ENCODE measurements around the gene SORBS2.

Gene SORBS2

DNA sequence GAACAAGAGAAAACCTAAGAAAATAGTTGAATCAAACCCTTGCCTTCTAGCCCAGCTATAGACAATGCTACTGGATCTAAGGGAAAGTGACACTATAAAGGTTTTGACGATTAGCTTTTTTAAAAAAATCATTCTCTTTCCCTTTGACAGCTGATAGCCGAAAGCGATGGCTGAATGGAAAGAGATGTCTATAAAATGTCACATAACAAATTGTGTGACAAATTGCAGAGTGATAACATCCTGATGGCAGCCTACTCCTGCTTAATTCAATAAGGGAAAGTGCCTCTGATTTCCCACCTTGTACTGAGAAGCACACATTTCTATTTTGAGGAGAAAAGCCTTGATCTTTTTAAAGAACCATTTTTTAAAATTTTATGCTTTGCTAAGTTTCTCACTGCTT lies 114.5 kb downstream of the SORBS2 start:
- no peak for DNase-seq (ENCODE audit: low read depth)
- TF ChIP-seq CTCF (conservative IDR thresholded peaks at IDR 0.05; ENCODE audit: low read depth, low read length) = no peak
- no peak overlapping the region for H3K4me3 ChIP-seq (ENCODE audit: low read depth, low read length)

GRCh38 chr4:185695743-185696142 lies 116.3 kb downstream of the SORBS2 start:
- no peak for TF ChIP-seq CTCF (conservative IDR thresholded peaks at IDR 0.05; ENCODE audit: low read depth, low read length)
- no peak for DNase-seq (ENCODE audit: low read depth)
- H3K4me3 ChIP-seq (ENCODE audit: low read depth, low read length) = no peak overlapping the region

- no peak for DNase-seq (ENCODE audit: low read depth)
- no peak for TF ChIP-seq CTCF (conservative IDR thresholded peaks at IDR 0.05; ENCODE audit: low read depth, low read length)
- no peak overlapping the region for H3K4me3 ChIP-seq (ENCODE audit: low read depth, low read length)
These were observed 118.3 kb downstream of the SORBS2 start for GRCh38 chr4:185693548-185694215.

DNA sequence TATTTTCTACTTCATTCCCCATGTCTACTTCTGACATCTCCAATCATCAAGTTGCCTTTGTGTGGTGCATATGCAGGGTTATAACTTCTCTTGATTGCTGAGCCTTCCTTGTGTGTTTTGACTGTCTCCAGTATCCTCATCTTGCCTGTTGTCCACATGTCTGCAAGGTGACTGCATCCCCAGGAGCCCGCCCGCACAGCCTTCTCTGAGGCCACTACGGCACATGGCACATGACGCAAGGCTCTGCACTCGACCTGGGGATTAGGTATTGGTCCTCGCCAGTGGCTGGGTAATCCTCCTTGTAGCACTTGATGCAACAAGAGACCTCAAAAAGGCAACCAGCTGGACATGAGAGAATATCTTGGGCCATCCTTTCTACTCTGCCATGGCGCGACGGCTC lies 122.6 kb downstream of the SORBS2 start:
- no peak for DNase-seq (ENCODE audit: low read depth)
- no peak for TF ChIP-seq CTCF (conservative IDR thresholded peaks at IDR 0.05; ENCODE audit: low read depth, low read length)

GRCh38 chr4:185685804-185686203 lies 126.2 kb downstream of the SORBS2 start:
- no peak for DNase-seq (ENCODE audit: low read depth)
- H3K4me3 ChIP-seq (ENCODE audit: low read depth, low read length) = no peak overlapping the region
- TF ChIP-seq CTCF (conservative IDR thresholded peaks at IDR 0.05; ENCODE audit: low read depth, low read length) = no peak

More for the DNA sequence above, 122.6 kb downstream of the SORBS2 start:
- H3K4me3 ChIP-seq (ENCODE audit: low read depth, low read length) = no peak overlapping the region

DNA sequence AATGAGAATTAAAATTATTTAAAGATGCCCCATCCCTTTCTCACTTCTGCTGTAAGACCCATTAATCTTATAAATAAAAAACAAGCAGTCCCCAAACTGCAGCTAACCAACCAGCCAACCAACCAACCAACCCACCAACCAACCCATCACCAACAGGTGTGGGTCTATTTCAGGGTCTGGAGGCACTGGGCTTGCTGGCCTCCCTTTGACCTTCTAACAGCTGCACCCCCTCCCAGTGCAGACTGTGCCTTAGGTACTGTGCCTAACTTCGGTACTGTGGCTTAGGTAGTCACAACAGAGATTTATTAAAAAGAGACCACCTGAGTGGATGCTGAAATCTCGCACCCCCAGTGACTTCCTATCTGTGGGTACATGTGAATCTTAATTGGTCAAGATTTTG lies 128.1 kb downstream of the SORBS2 start:
- no peak for DNase-seq (ENCODE audit: low read depth)
- TF ChIP-seq CTCF (conservative IDR thresholded peaks at IDR 0.05; ENCODE audit: low read depth, low read length) = no peak
- no peak overlapping the region for H3K4me3 ChIP-seq (ENCODE audit: low read depth, low read length)

GRCh38 chr4:185683222-185683621 lies 128.8 kb downstream of the SORBS2 start:
- TF ChIP-seq CTCF (conservative IDR thresholded peaks at IDR 0.05; ENCODE audit: low read depth, low read length) = no peak
- no peak overlapping the region for H3K4me3 ChIP-seq (ENCODE audit: low read depth, low read length)
- DNase-seq (ENCODE audit: low read depth) = no peak
